Smooth muscle cell (in vitro differentiated cells): ENCODE data around the gene EFL1. TPM values are rescaled to one million over a fixed set of nuclear protein-coding genes. Genes with fewer than 3 reads are reported as not detected.

Experiments
- DNase-seq: peaks from one replicate; lab custom pipeline; 2025; ENCODE audit not compliant: unreplicated experiment; lab: John Stamatoyannopoulos, UW
- H2AFZ ChIP-seq: fragments of 200-600 bp; sonication (generic); 2 replicates; pipeline ENCODE4 v1.6.0; 2016; ENCODE audit warnings: antibody characterized with exemption, low read depth, mild to moderate bottlenecking
- H3F3A ChIP-seq: fragments of 200-600 bp; sonication (generic); 2 replicates; pipeline ENCODE4 v1.6.0; 2017; ENCODE audit warnings: antibody characterized with exemption, low read depth
- H3K27ac ChIP-seq: fragments of 200-600 bp; sonication (generic); 2 replicates; pipeline ENCODE4 v1.5.1; 2016; ENCODE audit warnings: low read depth, mild to moderate bottlenecking
- H3K27me3 ChIP-seq: fragments of 200-600 bp; sonication (generic); 2 replicates; pipeline ENCODE4 v1.6.1; 2016; ENCODE audit warnings: low read depth, mild to moderate bottlenecking
- H3K36me3 ChIP-seq: fragments of 200-600 bp; sonication (generic); 2 replicates; pipeline ENCODE4 v1.5.1; 2016; ENCODE audit warnings: low read depth
- H3K4me1 ChIP-seq: fragments of 200-600 bp; sonication (generic); 2 replicates; pipeline ENCODE4 v1.5.1; 2016; ENCODE audit warnings: low read depth
- H3K4me2 ChIP-seq: fragments of 200-600 bp; sonication (generic); 2 replicates; pipeline ENCODE4 v1.6.0; 2016; ENCODE audit warnings: mild to moderate bottlenecking
- H3K4me3 ChIP-seq: fragments of 200-600 bp; sonication (generic); 2 replicates; pipeline ENCODE4 v1.5.1; 2016; ENCODE audit warnings: mild to moderate bottlenecking
- H3K79me2 ChIP-seq: fragments of 200-600 bp; sonication (generic); 2 replicates; pipeline ENCODE4 v1.6.0; 2016; ENCODE audit warnings: low read depth, mild to moderate bottlenecking
- H3K9ac ChIP-seq: fragments of 200-600 bp; sonication (generic); 2 replicates; pipeline ENCODE4 v1.6.0; 2016; ENCODE audit warnings: low read depth
- H3K9me3 ChIP-seq: fragments of 200-600 bp; sonication (generic); replicated peaks from 2 replicates; pipeline ENCODE4 v1.5.1; 2016; ENCODE audit warnings: low read depth
- H4K20me1 ChIP-seq: fragments of 200-600 bp; sonication (generic); 2 replicates; pipeline ENCODE4 v1.6.0; 2016; ENCODE audit warnings: low read depth
- CTCF ChIP-seq: fragments of 200-600 bp; sonication (generic); IDR thresholded peaks from 2 replicates; pipeline ENCODE4 v1.5.1; 2017; ENCODE audit warnings: borderline replicate concordance, mild to moderate bottlenecking, antibody characterized with exemption; ENCODE audit not compliant: insufficient read depth, poor library complexity, severe bottlenecking
- WGBS: methylation state at CpG from one replicate; pipeline ENCODE4 v1.1.7; 2016; ENCODE audit warnings: low lambda C conversion rate; 5-methylcytosine and 5-hydroxymethylcytosine counted together
- polyA plus RNA-seq: library from polyadenylated mRNA; unstranded; fragments of >200 nt; fragmentation: Nextera tagmentation; extraction: Ambion mirVana; gene quantifications from 2 replicates; pipeline ENCODE4 v1.2.1, GENCODE V29; 2016
- total RNA-seq: library from RNA; depleted of rRNA; stranded (reverse); fragments of >200 nt; gene quantifications from 2 replicates; pipeline ENCODE4 v1.2.3, GENCODE V29; 2014

The EFL1 gene
- total and polyA plus RNA-seq, 2 experiments from 2014 or later = 4.5 to 12.8 TPM

GRCh38 chr15:82117296-82117695 is 145.2 kb downstream of the EFL1 start:
- no peak overlapping the region for H3K27ac ChIP-seq
- H3K79me2 ChIP-seq = no peaks in the 10 kb centered on the region
- DNase-seq = no peak
- H4K20me1 ChIP-seq = no peaks in the 10 kb centered on the region
- H3K9me3 ChIP-seq = no peaks in the 10 kb centered on the region
- no peak overlapping the region for H3K4me3 ChIP-seq
- no peak overlapping the region for H3K9ac ChIP-seq
- H3K27me3 ChIP-seq = no peaks in the 10 kb centered on the region
- no peak overlapping the region for H3K4me2 ChIP-seq
- peaks cover 1% of the 10 kb centered on the region for H3K4me1 ChIP-seq
- peaks cover 1% of the 10 kb centered on the region for H3F3A ChIP-seq
- WGBS = 91% methylated on average over 6 of the region's 6 CpGs
- H3K36me3 ChIP-seq = no peaks in the 10 kb centered on the region
- no peak overlapping the region for H2AFZ ChIP-seq
- no peak for TF ChIP-seq CTCF

GRCh38 chr15:82114660-82115059 is 147.9 kb downstream of the EFL1 start:
- 94% methylated on average over 5 of the region's 5 CpGs for WGBS

GRCh38 chr15:82113106-82113715 is 149.3 kb downstream of the EFL1 start:
- Histone ChIP-seq H3K4me1 (no peaks in the 10 kb centered on the region), H4K20me1 (no peaks in the 10 kb centered on the region), H3K4me2 (no peak overlapping the region), H3F3A (no peaks in the 10 kb centered on the region), H3K27me3 (no peaks in the 10 kb centered on the region), H3K4me3 (no peak overlapping the region), H3K9me3 (no peaks in the 10 kb centered on the region), H3K27ac (no peak overlapping the region), H3K79me2 (no peaks in the 10 kb centered on the region), H3K9ac (no peak overlapping the region), H3K36me3 (no peaks in the 10 kb centered on the region), H2AFZ (no peak overlapping the region)
- WGBS = 64% methylated on average over 1 of the region's 1 CpG
- DNase-seq = no peak
- TF ChIP-seq CTCF = no peak

More at GRCh38 chr15:82114660-82115059, 147.9 kb downstream of the EFL1 start:
- Histone ChIP-seq H3K4me1 (no peaks in the 10 kb centered on the region), H3F3A (no peaks in the 10 kb centered on the region), H3K27me3 (no peaks in the 10 kb centered on the region), H3K4me2 (no peak overlapping the region), H3K27ac (no peak overlapping the region), H4K20me1 (no peaks in the 10 kb centered on the region), H3K9ac (no peak overlapping the region), H3K9me3 (no peaks in the 10 kb centered on the region), H3K79me2 (no peaks in the 10 kb centered on the region), H3K36me3 (no peaks in the 10 kb centered on the region), H2AFZ (no peak overlapping the region), H3K4me3 (no peak overlapping the region)
- DNase-seq = no peak
- no peak for TF ChIP-seq CTCF

- Histone ChIP-seq H3K9ac (no peak overlapping the region), H3K27ac (peak overlapping the region; percentile 71), H3K4me2 (peak overlapping the region; percentile 27), H3K27me3 (no peaks in the 10 kb centered on the region), H3K36me3 (no peaks in the 10 kb centered on the region), H3K9me3 (no peaks in the 10 kb centered on the region), H3K4me1 (no peaks in the 10 kb centered on the region), H3K79me2 (no peaks in the 10 kb centered on the region), H3F3A (no peaks in the 10 kb centered on the region), H4K20me1 (no peaks in the 10 kb centered on the region), H2AFZ (no peak overlapping the region), H3K4me3 (no peak overlapping the region)
- 54% methylated on average over 9 of the region's 9 CpGs for WGBS
- no peak for DNase-seq
- no peak for TF ChIP-seq CTCF
These were observed 150.6 kb downstream of the EFL1 start for GRCh38 chr15:82111918-82112317.
